Measurements from ENCODE around the gene SIAH2. TPM values are rescaled to one million over a fixed set of nuclear protein-coding genes. Genes with fewer than 3 reads are reported as not detected.
A peak's percentile ranks its signal among the peaks of the same experiment; 100 is the strongest.

Gene SIAH2
- total RNA-seq, 1 donor from 2014 or later, result 10.1 TPM

GRCh38 chr3:150775001-150775599 lies 12.1 kb upstream of the SIAH2 start:
- DNase-seq (ENCODE audit: low read depth in 2 of 2), result no peak

- no peak for DNase-seq (ENCODE audit: low read depth in 2 of 2)
Observed at GRCh38 chr3:150773616-150774192, 10.7 kb upstream of the SIAH2 start.

- DNase-seq (ENCODE audit: low read depth in 2 of 2), result no peak
Observed at GRCh38 chr3:150771600-150771999, 8.6 kb upstream of the SIAH2 start.

GRCh38 chr3:150770681-150771080 lies 7.7 kb upstream of the SIAH2 start:
- DNase-seq (ENCODE audit: low read depth in 2 of 2), result no peak

GRCh38 chr3:150766742-150767141 lies 3.8 kb upstream of the SIAH2 start:
- DNase-seq (ENCODE audit: low read depth in 2 of 2), result no peak

- no peak for DNase-seq (ENCODE audit: low read depth in 2 of 2)
Observed at GRCh38 chr3:150765949-150766720, 3.2 kb upstream of the SIAH2 start.

- DNase-seq (ENCODE audit: low read depth in 2 of 2), result no peak
Observed at GRCh38 chr3:150764967-150765366, 2.0 kb upstream of the SIAH2 start.

- no peak for DNase-seq (ENCODE audit: low read depth in 2 of 2)
Observed at GRCh38 chr3:150764566-150764965, 1.6 kb upstream of the SIAH2 start.

GRCh38 chr3:150763841-150764483 lies 993 bp upstream of the SIAH2 start:
- DNase-seq (ENCODE audit: low read depth in 2 of 2), result peak; percentile 12 to 63

GRCh38 chr3:150762662-150763121 lies 277 bp downstream of the SIAH2 start:
- no peak for DNase-seq (ENCODE audit: low read depth in 2 of 2)

- peak in 1 of 2 donors; percentile 62 for DNase-seq (ENCODE audit: low read depth in 2 of 2)
Observed at GRCh38 chr3:150761831-150762661, 923 bp downstream of the SIAH2 start.

- no peak for DNase-seq (ENCODE audit: low read depth in 2 of 2)
Observed at GRCh38 chr3:150760431-150761200, 2.4 kb downstream of the SIAH2 start.

GRCh38 chr3:150759947-150760346 lies 3.0 kb downstream of the SIAH2 start:
- no peak for DNase-seq (ENCODE audit: low read depth in 2 of 2)

- DNase-seq (ENCODE audit: low read depth in 2 of 2), result no peak
Observed at GRCh38 chr3:150759319-150759718, 3.6 kb downstream of the SIAH2 start.

- DNase-seq (ENCODE audit: low read depth in 2 of 2), result no peak
Observed at GRCh38 chr3:150757768-150758167, 5.2 kb downstream of the SIAH2 start.

GRCh38 chr3:150757364-150757763 lies 5.6 kb downstream of the SIAH2 start:
- no peak for DNase-seq (ENCODE audit: low read depth in 2 of 2)

GRCh38 chr3:150756491-150757059 lies 6.4 kb downstream of the SIAH2 start:
- DNase-seq (ENCODE audit: low read depth in 2 of 2), result no peak

- no peak for DNase-seq (ENCODE audit: low read depth in 2 of 2)
Observed at GRCh38 chr3:150755902-150756301, 7.1 kb downstream of the SIAH2 start.

- no peak for DNase-seq (ENCODE audit: low read depth in 2 of 2)
Observed at GRCh38 chr3:150754896-150755295, 8.1 kb downstream of the SIAH2 start.

- DNase-seq (ENCODE audit: low read depth in 2 of 2), result no peak
Observed at GRCh38 chr3:150751781-150752263, 11.1 kb downstream of the SIAH2 start.
